NCI-H2227 treated with DMSO at 0.1 percent for 48 hours (cell line): ENCODE measurements around the gene MYORG.
"Not testable (repeated sequence)": the region's sequence is repeated elsewhere in the genome, so short reads cannot be mapped to it uniquely, and the experiment has no call there.

Experiments
- DNase-seq: peaks from one replicate; lab custom pipeline; 2025; lab: John Stamatoyannopoulos, UW

MYORG gene

DNA sequence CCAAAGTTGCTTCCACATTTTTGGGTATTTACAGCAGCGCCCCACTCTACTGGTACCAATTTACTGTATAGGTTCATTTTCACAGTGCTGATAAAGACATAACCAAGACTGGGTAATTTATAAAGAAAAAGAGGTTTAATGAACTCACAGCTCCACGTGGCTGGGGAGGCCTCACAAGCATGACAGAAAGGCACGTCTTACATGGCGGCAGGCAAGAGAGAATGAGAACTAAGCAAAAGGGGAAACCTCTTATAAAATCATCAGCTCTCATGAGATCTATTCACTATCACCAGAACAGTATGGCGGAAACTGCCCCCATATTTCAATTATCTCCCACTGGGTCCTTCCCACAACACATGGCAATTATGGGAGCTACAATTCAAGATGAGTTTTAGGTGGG lies 7.9 kb downstream of the MYORG start:
- DNase-seq: not testable (repeated sequence)

DNA sequence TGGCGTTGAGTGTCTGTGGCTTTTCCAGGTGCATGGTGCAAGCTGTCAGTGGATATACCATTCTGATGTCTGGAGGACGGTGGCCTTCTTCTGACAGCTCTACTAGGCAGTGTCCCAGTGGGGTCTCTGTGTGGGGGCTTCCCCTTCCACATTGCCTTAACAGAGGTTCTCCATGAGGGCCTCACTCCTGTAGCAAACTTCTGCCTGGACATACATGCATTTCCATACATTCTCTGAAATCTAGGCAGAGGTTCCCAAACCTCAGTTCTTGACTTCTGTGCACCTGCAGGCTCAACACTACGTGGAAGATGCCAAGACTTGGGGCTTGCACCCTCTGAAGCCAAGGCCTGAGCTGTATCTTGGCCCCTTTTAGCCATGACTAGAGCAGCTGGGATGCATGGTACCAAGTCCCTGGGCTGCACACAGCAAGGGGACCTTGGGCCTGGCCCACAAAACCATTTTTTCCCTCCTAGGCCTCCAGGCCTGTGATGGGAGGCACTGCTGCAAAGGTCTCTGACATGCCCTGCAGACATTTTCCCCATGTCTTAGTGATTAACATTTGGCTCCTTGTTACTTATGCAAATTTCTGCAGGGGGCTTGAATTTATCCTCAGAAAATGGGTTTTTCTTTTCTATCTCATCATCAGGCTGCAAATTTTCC lies 8.8 kb downstream of the MYORG start:
- not testable (repeated sequence) for DNase-seq

- DNase-seq: no peak
Measured at GRCh38 chr9:34366365-34366764, 10.3 kb downstream of the MYORG start.

- DNase-seq: no peak
Measured at GRCh38 chr9:34365282-34365681, 11.4 kb downstream of the MYORG start.

- peak; percentile 17 for DNase-seq
Measured at GRCh38 chr9:34363619-34364351, 12.9 kb downstream of the MYORG start.

- no peak for DNase-seq
Measured at GRCh38 chr9:34362614-34363214, 14.0 kb downstream of the MYORG start.

GRCh38 chr9:34352957-34353356 lies 23.7 kb downstream of the MYORG start:
- not testable (repeated sequence) for DNase-seq

DNA sequence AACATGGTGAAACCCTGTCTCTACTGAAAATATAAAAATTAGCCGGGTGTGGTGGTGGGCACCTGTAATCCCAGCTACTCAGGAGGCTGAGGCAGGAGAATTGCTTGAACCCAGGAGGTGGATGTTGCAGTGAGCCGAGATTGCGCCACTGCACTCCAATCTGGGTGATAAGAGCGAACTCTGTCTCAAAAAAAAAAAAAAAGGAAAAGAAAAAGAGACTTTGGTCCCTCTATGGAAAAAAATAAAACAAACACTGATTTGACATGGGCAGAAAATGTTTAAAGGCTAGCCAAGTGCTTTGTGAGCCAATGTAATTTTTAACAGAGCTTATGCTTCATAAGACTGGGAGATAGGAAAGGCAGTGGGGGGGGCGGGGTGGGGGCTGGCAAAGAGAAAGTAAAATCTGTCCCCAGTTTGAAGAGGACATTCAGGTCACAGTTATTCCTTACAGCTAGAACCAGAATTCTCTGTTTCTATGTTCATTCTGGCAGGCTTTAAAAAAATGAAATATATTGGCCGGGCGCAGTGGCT lies 24.5 kb downstream of the MYORG start:
- DNase-seq: not testable (repeated sequence)

GRCh38 chr9:34349324-34349723 lies 27.4 kb downstream of the MYORG start:
- DNase-seq: no peak

- no peak for DNase-seq
Measured at GRCh38 chr9:34347800-34348158, 28.9 kb downstream of the MYORG start.

- no peak for DNase-seq
Measured at GRCh38 chr9:34346873-34347799, 29.6 kb downstream of the MYORG start.

GRCh38 chr9:34343605-34344004 lies 33.1 kb downstream of the MYORG start:
- DNase-seq: no peak

DNA sequence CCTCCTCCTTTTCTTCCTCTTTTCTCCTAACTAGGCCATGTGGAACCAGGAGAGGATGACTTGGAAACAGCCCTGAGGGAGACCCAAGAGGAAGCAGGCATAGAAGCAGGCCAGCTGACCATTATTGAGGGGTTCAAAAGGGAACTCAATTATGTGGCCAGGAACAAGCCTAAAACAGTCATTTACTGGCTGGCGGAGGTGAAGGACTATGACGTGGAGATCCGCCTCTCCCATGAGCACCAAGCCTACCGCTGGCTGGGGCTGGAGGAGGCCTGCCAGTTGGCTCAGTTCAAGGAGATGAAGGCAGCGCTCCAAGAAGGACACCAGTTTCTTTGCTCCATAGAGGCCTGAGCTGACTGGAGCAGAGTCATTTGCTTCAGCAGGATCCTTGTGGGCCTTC lies 33.6 kb downstream of the MYORG start:
- no peak for DNase-seq

DNA sequence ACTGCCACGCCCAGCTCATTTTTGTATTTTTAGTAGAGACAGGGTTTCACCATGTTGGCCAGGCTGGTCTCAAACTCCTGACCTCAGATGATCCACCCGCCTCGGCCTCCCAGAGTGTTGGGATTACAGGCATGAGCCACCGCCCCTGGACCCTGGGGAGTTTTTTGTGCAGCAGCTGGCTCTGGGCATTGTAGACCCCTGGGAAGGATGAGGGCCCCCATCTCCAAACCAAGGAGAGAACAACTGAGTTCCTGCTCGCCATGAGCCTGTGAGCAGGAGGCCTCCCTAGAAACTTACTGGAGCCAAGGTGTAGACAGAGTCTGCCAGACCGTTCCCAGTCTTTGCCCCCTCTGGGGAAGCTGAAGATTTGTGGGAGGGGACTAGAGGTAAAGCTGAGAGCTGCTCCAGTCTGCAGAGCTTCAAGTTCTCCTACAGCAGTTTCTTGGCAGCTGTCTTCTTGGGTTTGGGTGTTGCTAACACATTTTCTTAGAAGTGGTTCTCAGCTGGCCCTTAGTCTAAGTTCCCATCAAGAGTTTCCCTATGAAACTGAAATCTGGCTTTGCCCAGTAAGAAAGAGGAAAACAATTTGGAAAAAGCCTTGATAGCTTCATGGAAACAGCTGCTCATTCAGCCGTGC lies 34.9 kb downstream of the MYORG start:
- DNase-seq: no peak

DNA sequence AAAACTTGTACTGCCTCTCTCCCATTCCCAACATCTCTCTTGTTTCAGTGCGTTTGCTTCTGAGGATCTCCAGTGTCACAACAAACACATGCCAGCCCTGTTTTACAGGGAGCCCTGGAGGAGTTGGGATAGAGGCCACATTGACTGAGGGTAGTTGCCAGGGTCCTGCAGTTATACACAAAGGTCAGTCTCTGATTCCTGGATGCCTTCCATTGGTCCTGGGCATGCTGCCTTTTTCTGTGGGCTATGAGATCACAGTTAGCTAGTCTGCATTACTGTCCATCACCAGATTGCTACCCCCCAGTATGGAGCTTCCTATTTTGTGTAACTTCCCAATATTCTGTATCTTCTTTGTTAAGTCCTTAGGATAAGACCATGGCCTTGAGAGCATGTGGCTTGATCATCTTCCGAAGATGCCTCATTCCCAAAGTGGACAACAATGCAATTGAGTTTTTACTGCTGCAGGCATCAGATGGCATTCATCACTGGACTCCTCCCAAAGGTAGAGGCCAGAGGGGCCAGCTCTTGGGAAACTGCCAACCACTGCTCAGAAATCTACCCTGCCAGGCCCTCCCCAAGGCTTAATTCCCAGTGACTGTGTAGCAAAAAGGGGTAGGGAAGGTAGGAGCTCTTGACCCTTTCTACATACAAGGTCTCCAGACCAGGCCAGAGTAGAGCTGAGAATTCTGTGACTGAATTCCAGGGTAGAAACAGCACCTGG lies 37.9 kb downstream of the MYORG start:
- DNase-seq: no peak

GRCh38 chr9:34338079-34338478 lies 38.6 kb downstream of the MYORG start:
- DNase-seq: not testable (repeated sequence)

GRCh38 chr9:34337403-34337802 lies 39.3 kb downstream of the MYORG start:
- no peak for DNase-seq

DNA sequence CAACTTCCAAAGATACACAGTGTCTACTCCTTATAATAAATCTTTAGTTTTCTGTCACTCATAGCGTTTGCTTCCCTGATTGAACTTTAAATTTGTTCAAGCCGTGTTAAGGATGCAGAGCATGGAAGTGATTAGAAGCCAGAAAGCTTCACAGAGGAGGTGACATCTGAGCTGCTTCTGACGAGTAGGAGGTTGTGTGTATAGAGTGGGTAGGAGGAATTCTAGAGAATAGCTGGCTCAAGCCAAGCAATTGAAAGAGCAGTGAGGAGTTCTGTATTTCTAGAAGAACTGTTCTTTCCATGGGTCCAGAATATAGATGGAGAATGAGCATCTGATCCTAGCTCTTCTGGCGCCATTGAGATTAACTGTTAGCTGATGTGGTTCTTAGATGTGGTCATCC lies 41.3 kb downstream of the MYORG start:
- no peak for DNase-seq

DNA sequence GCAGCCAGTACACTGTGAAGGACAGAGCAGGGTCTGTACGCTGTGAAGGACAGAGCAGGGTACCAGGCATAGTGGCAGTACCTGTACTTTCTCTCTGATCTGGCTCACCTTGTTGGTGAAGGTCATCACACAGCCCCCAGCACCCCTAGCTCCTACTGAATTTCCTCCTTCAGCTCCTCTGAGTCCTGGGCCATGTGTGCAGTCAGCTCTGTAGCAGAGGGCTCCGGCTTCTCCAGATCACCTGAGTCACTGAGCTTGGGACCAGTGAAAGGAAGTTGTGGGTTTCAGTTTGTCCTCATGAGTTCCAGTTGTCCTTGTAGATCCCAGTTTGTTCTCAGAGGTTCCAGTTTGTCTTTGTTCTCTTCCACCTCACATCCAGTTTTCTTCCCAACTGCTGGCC lies 41.8 kb downstream of the MYORG start:
- DNase-seq: no peak

GRCh38 chr9:34334337-34334824 lies 42.3 kb downstream of the MYORG start:
- no peak for DNase-seq

GRCh38 chr9:34333836-34334235 lies 42.9 kb downstream of the MYORG start:
- no peak for DNase-seq
